NCI-H2196 (cell line): Measurements from ENCODE around the gene PCBD2.
A peak's percentile ranks its signal among the peaks of the same experiment; 100 is the strongest.
"Not testable (repeated sequence)": the region's sequence is repeated elsewhere in the genome, so short reads cannot be mapped to it uniquely, and the experiment has no call there.

Experiments used
- DNase-seq: peaks from one replicate; lab custom pipeline; 2025; ENCODE audit not compliant: unreplicated experiment; lab: John Stamatoyannopoulos, UW

PCBD2 gene

GRCh38 chr5:134905246-134905996, 490 bp downstream of the PCBD2 start:
- peak; percentile 77 for DNase-seq

DNA sequence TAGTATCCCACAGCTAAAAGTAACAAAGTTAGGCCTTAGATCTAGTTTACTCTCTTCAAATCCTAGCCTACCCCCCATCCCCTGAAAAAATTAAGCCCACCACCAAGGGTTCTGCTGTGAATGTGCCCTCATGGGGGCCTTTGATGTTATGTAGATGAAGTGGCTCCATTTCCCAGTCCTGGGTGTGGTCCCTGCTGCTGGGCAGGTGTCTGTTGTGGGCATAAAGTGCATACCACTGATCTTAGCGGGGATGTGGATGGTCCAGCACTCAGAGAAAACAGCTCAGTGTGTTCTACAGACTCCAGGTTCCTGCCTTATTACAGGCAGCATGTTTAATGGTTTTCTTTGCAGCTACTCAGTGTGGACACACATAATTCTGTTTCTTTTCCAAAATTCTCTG, 1.9 kb downstream of the PCBD2 start:
- DNase-seq: no peak

DNA sequence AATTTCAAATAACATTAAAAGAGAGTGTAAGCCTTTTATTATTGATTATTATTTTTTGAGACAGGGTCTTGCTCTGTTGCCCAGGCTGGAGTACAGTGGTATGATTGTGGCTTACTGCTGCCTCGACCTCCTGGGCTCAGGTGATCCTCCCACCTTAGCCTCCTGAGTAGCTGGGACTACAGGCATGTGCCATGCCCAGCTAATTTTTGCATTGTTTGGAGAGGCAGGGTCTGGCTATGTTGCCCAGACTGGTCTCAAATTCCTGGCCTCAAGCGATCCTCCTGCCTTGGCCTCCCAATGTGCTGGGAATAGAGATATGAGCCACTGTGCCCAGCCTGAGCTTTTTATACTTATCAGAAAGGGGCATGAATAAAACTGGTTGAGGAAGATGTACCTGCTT, 5.8 kb downstream of the PCBD2 start:
- not testable (repeated sequence) for DNase-seq

DNA sequence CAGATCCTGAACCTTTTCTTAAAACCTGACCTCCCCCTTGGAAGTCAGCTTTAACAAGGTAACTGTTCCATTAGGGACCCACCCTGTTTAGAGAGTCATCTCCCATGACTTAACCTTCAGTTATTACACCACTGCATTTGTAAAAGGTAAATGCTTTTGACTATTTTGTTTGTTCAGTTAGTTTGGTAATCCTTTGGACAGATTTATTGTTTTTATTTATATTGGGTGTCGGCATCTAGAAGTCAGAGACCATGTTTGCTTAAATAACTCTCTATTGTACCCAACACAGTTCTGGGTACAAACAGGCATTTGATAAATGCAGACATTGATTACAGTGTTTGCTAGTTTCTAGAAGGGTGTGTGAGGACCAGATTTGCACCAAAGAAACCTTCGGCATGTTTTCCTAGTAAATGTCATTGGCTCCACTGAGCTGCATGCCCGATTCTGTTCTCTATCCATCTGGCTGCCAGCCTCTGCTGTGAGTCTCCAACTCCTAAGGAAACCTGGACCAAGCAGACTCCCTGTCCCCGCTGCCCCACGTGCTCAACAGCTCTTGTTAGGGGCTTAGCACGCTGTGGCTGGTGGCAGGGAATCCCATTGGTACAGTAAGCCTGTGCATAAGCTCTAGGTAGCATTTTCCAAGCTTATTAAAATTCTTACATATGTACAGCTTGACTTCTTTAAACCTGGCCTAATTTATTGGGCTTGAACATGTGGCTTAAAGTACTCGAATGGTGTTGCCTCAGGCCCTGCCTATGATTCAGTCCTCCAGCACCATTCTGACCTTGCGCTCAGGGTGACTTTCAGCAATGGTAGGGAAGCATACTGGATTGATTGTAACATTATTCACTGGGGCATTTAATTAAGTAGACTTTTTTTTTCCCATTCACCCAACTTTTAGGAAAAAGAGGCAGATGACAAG, 6.6 kb downstream of the PCBD2 start:
- DNase-seq: no peak

GRCh38 chr5:134913254-134913653, 8.3 kb downstream of the PCBD2 start:
- DNase-seq: no peak

DNA sequence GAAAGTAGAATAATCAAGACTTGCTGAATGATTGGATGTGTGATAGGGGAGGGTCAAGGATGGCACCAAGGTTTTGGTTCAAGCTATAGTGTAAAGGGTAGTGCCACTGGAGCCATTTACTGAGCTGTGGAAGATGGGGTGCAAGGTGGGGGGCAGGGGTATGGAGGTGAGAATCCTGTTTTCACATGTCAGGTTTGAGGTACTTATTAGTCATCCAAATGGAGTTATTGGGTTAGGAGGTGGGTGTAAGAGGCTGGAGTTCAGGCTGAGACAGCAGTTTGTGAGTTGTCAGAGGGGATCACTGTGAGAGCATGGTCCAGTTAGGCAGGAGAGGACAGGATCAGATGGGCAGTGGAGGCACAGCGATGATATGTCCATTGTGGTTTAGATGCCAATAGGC, 8.9 kb downstream of the PCBD2 start:
- DNase-seq: no peak

GRCh38 chr5:134917070-134917815, 12.3 kb downstream of the PCBD2 start:
- DNase-seq: peak; percentile 13

- DNase-seq: no peak
Measured at GRCh38 chr5:134918861-134919260, 13.9 kb downstream of the PCBD2 start.

- DNase-seq: no peak
Measured at GRCh38 chr5:134920848-134921575, 16.1 kb downstream of the PCBD2 start.

GRCh38 chr5:134932508-134932907, 27.6 kb downstream of the PCBD2 start:
- DNase-seq: no peak

DNA sequence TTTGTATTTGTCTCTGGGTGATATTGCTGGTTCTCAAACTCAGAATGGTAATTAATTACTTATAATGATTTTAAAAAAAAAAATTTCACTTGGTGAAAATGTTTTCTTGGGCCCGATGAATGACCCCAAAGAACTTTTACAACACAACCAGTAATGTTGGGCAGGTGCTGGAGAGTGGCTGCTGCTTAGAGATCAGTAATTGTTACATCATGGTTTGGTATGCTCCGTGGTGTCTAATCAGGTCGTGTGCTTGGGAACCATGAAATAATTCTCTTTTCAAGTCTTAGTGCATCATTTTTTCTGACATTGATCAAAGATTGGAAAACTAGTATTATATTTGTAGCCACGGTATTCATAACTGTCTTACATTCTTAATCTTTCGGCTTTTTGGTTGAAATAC, 29.3 kb downstream of the PCBD2 start:
- DNase-seq: no peak

GRCh38 chr5:134935711-134936602, 31.0 kb downstream of the PCBD2 start:
- DNase-seq: no peak

DNA sequence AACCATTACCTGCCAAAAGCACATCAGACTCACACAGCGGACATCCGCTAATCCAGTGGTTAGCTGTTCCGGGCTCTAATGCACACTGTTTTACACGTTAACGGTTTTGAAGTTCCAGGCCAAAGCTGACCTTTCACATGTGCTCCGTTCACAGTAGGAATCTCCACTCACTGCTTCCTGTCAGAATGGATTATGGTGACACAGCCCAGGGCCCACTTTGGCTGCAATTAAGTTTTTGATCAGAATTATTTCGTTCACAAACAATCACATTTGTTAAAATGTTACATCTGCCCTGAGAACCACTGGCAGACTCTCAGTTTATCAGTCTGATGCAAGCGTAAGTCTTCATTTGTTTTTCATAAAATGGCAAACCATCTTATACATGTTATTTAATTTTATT, 32.6 kb downstream of the PCBD2 start:
- DNase-seq: no peak

GRCh38 chr5:134938030-134938429, 33.1 kb downstream of the PCBD2 start:
- no peak for DNase-seq

DNA sequence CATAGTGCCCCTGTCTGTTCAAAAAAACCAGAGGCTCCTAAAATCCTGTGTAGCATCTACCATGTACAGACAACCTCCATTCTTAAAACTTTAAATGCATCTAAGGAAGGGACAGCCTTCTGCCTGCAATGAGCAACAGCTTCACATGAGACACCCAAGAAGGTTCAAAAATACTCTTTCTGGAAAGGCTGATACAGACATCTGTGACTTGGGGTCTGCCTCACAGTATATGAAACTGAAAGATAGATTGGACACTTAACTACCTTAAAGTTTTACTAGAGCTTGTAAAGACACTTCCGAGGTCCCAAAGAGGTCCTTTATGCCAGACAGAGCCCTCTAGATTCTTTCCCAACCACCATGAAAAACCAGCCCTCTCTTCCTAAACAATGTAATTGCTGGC, 34.6 kb downstream of the PCBD2 start:
- no peak for DNase-seq

GRCh38 chr5:134943547-134943946, 38.6 kb downstream of the PCBD2 start:
- DNase-seq: no peak

DNA sequence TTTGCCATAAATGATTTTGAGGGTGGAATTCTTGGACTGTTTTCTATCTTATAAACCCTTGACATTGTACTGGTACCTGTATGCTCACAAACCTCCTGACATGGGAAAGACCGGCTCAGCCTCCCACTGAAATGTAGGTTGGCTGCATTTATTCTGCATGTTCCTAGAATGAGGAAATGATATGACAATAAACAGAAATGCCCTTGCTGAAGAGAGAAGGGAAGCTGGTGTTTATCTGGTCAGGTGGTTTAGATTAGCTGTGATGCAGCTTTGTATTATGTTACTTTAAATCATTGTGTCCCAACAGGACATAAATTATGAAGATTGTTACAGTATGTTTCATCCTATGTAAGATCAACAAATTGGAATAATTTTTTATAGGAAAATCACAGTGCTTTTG, 39.7 kb downstream of the PCBD2 start:
- no peak for DNase-seq

- no peak for DNase-seq
Measured at GRCh38 chr5:134945041-134945440, 40.1 kb downstream of the PCBD2 start.

GRCh38 chr5:134948911-134949310, 44.0 kb downstream of the PCBD2 start:
- DNase-seq: no peak

DNA sequence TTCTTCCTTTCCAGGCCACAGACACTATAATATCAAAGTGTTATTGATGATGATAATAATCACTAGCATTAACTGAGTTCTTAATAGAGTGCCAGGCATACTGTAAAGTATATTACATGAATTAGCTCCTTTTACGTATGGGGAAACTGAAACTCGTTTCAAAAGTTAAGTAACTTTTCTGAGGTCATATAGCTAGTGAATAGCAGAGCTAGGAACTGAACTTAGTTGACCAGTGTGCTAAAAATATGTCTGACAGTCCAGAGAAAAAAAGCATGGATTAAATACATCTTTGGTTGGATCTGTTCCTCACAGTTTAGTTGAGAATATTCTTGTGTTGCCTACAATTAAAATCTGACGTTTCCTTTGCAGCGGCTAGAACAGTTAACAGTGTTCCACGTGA, 44.4 kb downstream of the PCBD2 start:
- no peak for DNase-seq
